ENCODE data around the gene FGGY.
"Not testable (repeated sequence)": the region's sequence is repeated elsewhere in the genome, so short reads cannot be mapped to it uniquely, and the experiment has no call there.

Gene FGGY

GRCh38 chr1:59556802-59557548 is 260.1 kb downstream of the FGGY start:
- no peak for DNase-seq

- no peak for DNase-seq
Observed at GRCh38 chr1:59557549-59557885, 260.6 kb downstream of the FGGY start.

- DNase-seq, result not testable (repeated sequence)
Observed at GRCh38 chr1:59558580-59558979, 261.7 kb downstream of the FGGY start.

GRCh38 chr1:59560807-59561450 is 264.0 kb downstream of the FGGY start:
- no peak for DNase-seq

GRCh38 chr1:59561796-59562195 is 264.9 kb downstream of the FGGY start:
- no peak for DNase-seq

GRCh38 chr1:59564192-59564891 is 267.4 kb downstream of the FGGY start:
- no peak for DNase-seq

GRCh38 chr1:59565611-59566410 is 268.9 kb downstream of the FGGY start:
- no peak for DNase-seq

GRCh38 chr1:59568158-59568935 is 271.5 kb downstream of the FGGY start:
- DNase-seq, result no peak

- DNase-seq, result no peak
Observed at GRCh38 chr1:59569198-59569597, 272.3 kb downstream of the FGGY start.

GRCh38 chr1:59570524-59570923 is 273.6 kb downstream of the FGGY start:
- DNase-seq, result no peak

GRCh38 chr1:59574085-59574484 is 277.2 kb downstream of the FGGY start:
- DNase-seq, result no peak

GRCh38 chr1:59577774-59578173 is 280.9 kb downstream of the FGGY start:
- DNase-seq, result no peak

GRCh38 chr1:59579222-59579621 is 282.3 kb downstream of the FGGY start:
- no peak for DNase-seq

- no peak for DNase-seq
Observed at GRCh38 chr1:59580257-59580656, 283.4 kb downstream of the FGGY start.

- not testable (repeated sequence) for DNase-seq
Observed at GRCh38 chr1:59592410-59592809, 295.5 kb downstream of the FGGY start.

GRCh38 chr1:59592924-59593323 is 296.0 kb downstream of the FGGY start:
- DNase-seq, result no peak

- DNase-seq, result no peak
Observed at GRCh38 chr1:59593798-59594790, 297.2 kb downstream of the FGGY start.

- DNase-seq, result no peak
Observed at GRCh38 chr1:59595774-59596173, 298.9 kb downstream of the FGGY start.

- no peak for DNase-seq
Observed at GRCh38 chr1:59596432-59596831, 299.5 kb downstream of the FGGY start.

- DNase-seq, result no peak
Observed at GRCh38 chr1:59596956-59597355, 300.1 kb downstream of the FGGY start.

All from stimulated activated CD4-positive, alpha-beta T cell treated with anti-CD3 and anti-CD28 coated beads, Interleukin-12 subunit alpha, Interleukin-12 subunit beta, amount 100 ng/mL, for 4 hours (primary cell).